Upper lobe of right lung (tissue), 1 donor: ENCODE data around the gene TANC1. TPM values are rescaled to one million over a fixed set of nuclear protein-coding genes. Genes with fewer than 3 reads are reported as not detected.

Experiments
- ATAC-seq: fragments of 200-7000 bp; cut with Tn5 transposase; one replicate; pipeline ENCODE4 v1.9.1; 2020; ENCODE audit warnings: mild to moderate bottlenecking, moderate library complexity
- DNase-seq: peaks from one replicate; pipeline ENCODE4 v3.0.0-alpha.2; 2020
- H3K27ac ChIP-seq: fragments of 200-600 bp; one replicate; pipeline ENCODE4 v1.8.0; 2022
- H3K27me3 ChIP-seq: fragments of 200-600 bp; one replicate; pipeline ENCODE4 v1.8.0; 2022; ENCODE audit warnings: mild to moderate bottlenecking
- H3K36me3 ChIP-seq: fragments of 200-600 bp; one replicate; pipeline ENCODE4 v1.8.0; 2022
- H3K4me1 ChIP-seq: fragments of 200-600 bp; one replicate; pipeline ENCODE4 v1.8.0; 2022
- H3K4me3 ChIP-seq: fragments of 200-600 bp; one replicate; pipeline ENCODE4 v1.8.0; 2022; ENCODE audit warnings: mild to moderate bottlenecking
- H3K9me3 ChIP-seq: fragments of 200-600 bp; one replicate; pipeline ENCODE4 v1.8.0; 2022
- CTCF ChIP-seq: fragments of 200-600 bp; IDR thresholded peaks from one replicate; pipeline ENCODE4 v1.8.0; 2022; ENCODE audit warnings: antibody characterized with exemption
- intact Hi-C: fragments of 100-400 bp; cut with DNase I; formaldehyde crosslinking; loops from one replicate; pipeline ENCODE4 v1.11.0; 2022
- total RNA-seq: library from RNA; stranded (reverse); fragmentation: NEBNext Ultra II Directional; extraction: Animal tissue kit (Norgen Biotek cat#: 25700); gene quantifications from one replicate; pipeline ENCODE4 v1.2.1, GENCODE V29; 2021
- donor health status: DM: no; HTN: yes; CAD: no; lungs with severe emphysema.

The TANC1 gene
- total RNA-seq, 1 donor from 2014 or later, result 60.4 TPM

GRCh38 chr2:159144776-159145614, 176.6 kb downstream of the TANC1 start:
- Histone ChIP-seq H3K9me3 (no peaks in the 10 kb centered on the region), H3K4me3 (no peak overlapping the region), H3K27me3 (no peaks in the 10 kb centered on the region), H3K4me1 (peaks cover 31% of the 10 kb centered on the region), H3K27ac (no peak overlapping the region), H3K36me3 (no peaks in the 10 kb centered on the region)
- no peak for DNase-seq
- TF ChIP-seq CTCF, result no peak
- ATAC-seq, result peak; percentile 13
- intact Hi-C loops, result no loop called here

- DNase-seq, result no peak
- intact Hi-C loops, result no loop called here
- H3K4me1 ChIP-seq, result peaks cover 35% of the 10 kb centered on the region
- no peak overlapping the region for H3K27ac ChIP-seq
- H3K4me3 ChIP-seq, result no peak overlapping the region
- no peak for TF ChIP-seq CTCF
- H3K27me3 ChIP-seq, result no peaks in the 10 kb centered on the region
- ATAC-seq, result no peak
- H3K9me3 ChIP-seq, result no peaks in the 10 kb centered on the region
- no peaks in the 10 kb centered on the region for H3K36me3 ChIP-seq
These were observed 177.4 kb downstream of the TANC1 start for GRCh38 chr2:159145745-159146354.

- H3K9me3 ChIP-seq, result no peaks in the 10 kb centered on the region
- no peaks in the 10 kb centered on the region for H3K36me3 ChIP-seq
- peak; percentile 74 for DNase-seq
- H3K4me3 ChIP-seq, result no peak overlapping the region
- peaks cover 48% of the 10 kb centered on the region for H3K4me1 ChIP-seq
- ATAC-seq, result peak; percentile 89
- intact Hi-C loops, result no loop called here
- peak overlapping the region; percentile 56 for H3K27ac ChIP-seq
- no peaks in the 10 kb centered on the region for H3K27me3 ChIP-seq
- no peak for TF ChIP-seq CTCF
These were observed 178.7 kb downstream of the TANC1 start for GRCh38 chr2:159146996-159147666.

- Histone ChIP-seq H3K36me3 (no peaks in the 10 kb centered on the region), H3K9me3 (no peaks in the 10 kb centered on the region), H3K27me3 (no peaks in the 10 kb centered on the region), H3K27ac (peak overlapping the region; percentile 56), H3K4me1 (peaks cover 54% of the 10 kb centered on the region), H3K4me3 (no peak overlapping the region)
- intact Hi-C loops, result no loop called here
- no peak for DNase-seq
- ATAC-seq, result no peak
- TF ChIP-seq CTCF, result no peak
These were observed 179.2 kb downstream of the TANC1 start for GRCh38 chr2:159147690-159148089.

GRCh38 chr2:159148901-159149300, 180.5 kb downstream of the TANC1 start:
- H3K4me3 ChIP-seq, result no peak overlapping the region
- no peak overlapping the region for H3K27ac ChIP-seq
- no peaks in the 10 kb centered on the region for H3K9me3 ChIP-seq
- intact Hi-C loops, result no loop called here
- H3K36me3 ChIP-seq, result no peaks in the 10 kb centered on the region
- no peaks in the 10 kb centered on the region for H3K27me3 ChIP-seq
- peaks cover 66% of the 10 kb centered on the region for H3K4me1 ChIP-seq
- DNase-seq, result no peak
- TF ChIP-seq CTCF, result no peak
- ATAC-seq, result no peak
